Measurements from ENCODE around the gene RIT2.
A peak's percentile ranks its signal among the peaks of the same experiment; 100 is the strongest.

The RIT2 gene

DNA sequence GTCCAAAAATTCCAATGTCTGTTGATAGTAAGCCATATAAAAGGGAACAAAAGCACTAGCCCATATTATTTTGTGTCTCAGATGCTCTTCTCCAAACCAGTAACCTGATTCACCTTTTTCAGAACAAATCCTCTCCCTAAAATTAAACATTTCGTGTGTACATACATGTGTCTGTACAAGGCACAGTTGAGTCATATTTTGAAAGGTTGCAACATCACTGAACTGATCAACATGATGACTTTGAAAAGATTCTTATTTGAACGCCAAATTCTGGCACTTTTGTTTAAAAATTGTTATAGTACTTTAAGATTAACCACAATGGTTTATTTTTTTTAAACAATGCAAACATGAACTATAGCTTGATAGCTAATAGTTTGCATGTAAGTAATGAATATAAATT, 102.5 kb downstream of the RIT2 start:
- DNase-seq (ENCODE audit: low spot score) (no peak), FAIRE-seq (no peak)

DNA sequence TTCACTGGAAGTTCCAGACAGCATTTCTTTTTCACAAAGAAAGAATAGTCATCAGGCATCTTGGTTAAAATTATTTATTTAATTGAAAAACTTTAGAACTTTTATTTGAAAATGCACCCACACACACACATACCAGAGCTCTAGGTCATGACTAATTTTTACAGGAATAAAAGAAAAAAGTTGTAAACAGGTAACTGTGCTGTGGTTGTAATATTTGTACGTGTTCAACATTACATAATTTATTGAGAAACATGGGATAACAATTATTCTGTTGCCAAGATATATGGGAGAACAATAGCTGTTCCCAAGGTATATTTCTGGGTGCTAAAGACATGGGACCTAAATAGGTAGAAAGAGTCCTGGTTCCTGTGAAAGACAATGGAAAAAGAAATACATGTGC, 104.9 kb downstream of the RIT2 start:
- DNase-seq (ENCODE audit: low spot score) = no peak
- no peak for FAIRE-seq

DNA sequence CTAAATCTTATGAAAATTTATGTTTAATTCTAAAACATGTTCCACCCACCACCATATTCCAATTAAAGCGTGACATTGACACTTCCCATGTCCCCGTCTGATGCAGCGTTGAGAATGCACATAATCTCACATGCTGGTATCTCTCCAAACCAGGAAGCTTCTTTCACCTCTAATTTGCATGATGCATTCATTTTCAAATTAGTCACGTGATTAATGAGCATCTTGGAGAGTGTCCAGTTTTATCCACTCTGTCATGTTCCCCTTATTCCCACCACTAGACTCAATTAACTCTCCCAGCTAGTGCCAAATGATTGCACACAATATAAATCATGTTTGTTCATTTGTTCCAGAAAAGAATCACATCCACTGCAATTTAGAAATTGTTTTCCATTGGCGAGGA, 105.8 kb downstream of the RIT2 start:
- no peak for DNase-seq (ENCODE audit: low spot score)
- FAIRE-seq = no peak

DNA sequence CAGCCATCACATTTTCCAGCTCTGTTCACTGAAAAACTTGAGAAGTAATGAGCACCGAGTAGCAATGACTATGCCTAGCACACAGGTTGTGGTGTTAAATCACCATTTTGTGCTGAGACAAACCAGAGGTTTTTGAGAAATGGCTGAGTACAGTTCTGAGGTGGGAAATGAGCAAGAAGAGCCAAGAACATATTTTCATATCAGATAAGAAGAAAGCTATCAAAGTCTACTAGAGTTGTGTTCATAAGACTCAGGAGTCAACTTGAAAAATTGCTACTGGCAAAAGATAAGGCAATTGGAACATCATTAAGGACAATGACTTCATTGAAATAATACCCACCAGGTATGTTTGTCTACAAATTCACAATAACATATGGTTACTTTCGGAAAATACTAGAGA, 108.1 kb downstream of the RIT2 start:
- no peak for FAIRE-seq
- no peak for DNase-seq (ENCODE audit: low spot score)

DNA sequence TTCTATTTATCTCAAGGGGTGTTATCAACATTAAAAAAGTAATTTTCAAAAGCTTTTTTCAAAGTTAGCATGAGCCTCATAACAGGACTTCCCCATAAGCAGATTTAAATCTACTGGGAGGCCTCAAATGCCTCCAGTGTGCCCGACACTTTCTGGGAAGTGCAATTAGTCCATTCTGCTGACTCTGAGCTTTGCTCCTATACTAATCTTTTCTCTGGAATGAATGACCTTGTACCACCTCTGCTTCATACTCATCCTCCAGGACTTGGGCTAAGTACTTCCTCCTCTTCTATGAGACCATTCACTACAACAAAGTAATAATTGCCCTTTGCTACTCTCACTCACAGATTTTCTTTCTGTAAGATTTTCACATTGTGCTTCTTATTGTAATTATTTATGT, 111.1 kb downstream of the RIT2 start:
- FAIRE-seq (no peak), DNase-seq (ENCODE audit: low spot score) (no peak)

DNA sequence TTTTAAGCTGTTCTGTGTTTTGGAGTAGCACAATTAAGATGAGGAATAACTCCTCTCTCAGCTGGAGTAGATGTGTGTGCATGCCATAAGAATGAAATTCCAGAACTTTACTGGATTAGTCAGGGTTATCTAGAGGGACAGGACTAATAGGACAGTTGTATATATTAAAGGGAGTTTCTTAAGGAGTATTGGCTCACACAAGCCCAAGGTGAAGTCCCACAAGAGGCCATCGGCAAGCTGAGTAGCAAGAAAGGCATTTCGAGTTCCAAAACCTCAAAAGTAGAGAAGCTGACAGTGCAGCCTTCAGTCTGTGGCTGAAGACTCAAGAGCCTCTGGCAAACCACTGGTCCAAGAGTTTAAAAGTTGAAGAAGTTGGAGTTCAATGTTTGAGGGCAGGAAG, 113.7 kb downstream of the RIT2 start:
- no peak for FAIRE-seq

DNA sequence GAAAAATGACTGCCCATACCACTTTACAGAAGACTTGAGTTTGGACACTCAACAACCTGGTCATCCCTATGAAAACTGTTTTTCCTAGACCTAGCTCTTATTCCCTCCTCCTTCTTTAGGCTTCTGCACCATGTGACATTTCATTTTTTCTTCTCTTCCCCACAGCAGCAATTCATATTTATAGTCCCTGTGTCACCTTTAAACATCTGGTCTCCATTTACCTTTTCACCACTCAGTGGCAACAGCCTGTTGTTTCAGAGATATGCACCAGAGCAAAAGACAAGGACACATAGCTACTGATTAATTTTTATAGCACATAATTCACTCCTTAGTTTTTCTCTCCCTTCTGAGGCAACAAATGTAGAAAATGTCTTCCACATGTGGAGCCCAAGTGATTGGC, 118.7 kb downstream of the RIT2 start:
- FAIRE-seq = no peak
- no peak for DNase-seq (ENCODE audit: low spot score)

More for the DNA sequence above, 113.7 kb downstream of the RIT2 start:
- DNase-seq (ENCODE audit: low spot score) = no peak

DNA sequence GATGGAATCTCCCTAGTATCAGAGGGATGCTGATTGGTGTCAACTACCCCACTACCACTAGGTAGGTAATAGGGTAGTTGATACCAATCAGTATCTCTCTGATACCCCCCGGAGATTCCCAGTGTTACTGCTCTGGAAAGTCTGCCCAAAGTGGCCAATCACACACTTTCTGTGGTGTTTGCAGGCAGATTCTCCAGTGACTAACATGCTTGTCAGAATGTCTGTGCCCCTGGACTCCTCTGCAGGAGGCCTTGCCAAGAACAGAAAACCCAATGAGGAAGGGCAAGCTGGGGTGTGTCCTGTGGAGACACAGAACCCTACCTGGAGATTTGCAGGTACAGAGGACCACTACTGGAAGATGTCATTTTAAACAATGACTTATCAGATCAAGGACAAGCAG, 135.1 kb downstream of the RIT2 start:
- FAIRE-seq (no peak), DNase-seq (ENCODE audit: low spot score) (no peak)

DNA sequence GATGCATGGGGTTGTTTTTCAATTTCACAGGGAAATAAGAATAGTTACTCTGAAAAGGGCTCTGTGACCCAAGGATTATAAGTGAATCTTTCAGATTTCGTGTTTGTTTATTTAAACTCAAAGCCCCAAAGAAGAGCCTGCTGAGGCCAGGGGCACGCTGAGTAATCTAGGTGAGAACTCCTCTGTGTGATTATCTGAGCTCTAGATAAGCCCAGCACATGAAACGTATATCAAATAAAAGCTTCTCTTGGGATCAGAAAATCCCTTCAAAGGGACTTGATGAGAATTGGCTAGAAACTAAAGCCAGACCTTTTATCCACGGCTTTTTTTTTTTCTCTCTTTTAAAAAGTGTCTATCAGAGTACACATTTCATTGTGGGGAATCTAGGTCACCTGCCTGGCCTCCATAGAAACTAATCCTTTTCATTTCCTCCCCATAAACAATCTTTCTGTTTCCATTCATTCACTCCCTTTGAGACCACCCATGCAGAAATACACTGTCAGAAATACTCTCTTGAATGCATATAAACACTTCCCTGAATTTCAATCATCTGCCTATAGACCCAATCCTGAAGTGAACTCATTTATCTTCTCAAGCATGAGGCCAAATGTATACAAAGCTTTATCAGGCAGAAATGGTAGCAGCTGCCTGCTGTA, 137.4 kb downstream of the RIT2 start:
- DNase-seq (ENCODE audit: low spot score) = no peak
- no peak for FAIRE-seq

DNA sequence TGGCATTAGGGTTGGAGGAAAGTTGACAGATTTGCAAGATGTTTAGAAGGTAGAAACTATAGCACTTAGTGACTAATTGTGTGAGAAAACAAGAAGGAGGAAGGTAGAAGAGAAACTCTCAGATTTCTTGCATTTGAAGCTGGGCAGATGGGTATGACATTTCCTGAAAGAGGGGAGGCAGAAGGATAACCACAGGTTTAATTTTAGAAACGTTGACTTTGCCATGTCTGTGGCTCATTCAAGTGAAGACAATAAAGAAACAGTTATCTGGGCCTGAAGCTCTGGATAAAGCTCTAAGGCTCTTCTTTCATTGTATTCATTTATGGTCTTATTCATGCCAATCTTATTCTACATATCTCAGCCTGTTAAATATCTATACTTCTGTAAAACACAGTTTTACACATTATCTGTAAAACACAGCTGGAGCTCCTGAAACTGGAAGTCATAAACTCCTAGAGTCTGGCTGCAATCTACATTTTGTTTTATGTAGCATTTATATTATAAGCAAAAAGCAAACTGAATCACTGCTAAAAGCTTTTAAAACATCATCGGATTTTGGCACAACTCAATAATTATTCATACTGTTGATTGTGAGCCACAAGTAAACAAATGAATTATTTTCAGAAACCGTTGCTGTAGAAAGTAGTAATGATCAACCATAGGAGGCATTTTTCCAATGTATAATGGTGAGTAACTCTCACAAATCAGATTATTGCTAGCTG, 138.5 kb downstream of the RIT2 start:
- DNase-seq (ENCODE audit: low spot score) = no peak
- FAIRE-seq = no peak

DNA sequence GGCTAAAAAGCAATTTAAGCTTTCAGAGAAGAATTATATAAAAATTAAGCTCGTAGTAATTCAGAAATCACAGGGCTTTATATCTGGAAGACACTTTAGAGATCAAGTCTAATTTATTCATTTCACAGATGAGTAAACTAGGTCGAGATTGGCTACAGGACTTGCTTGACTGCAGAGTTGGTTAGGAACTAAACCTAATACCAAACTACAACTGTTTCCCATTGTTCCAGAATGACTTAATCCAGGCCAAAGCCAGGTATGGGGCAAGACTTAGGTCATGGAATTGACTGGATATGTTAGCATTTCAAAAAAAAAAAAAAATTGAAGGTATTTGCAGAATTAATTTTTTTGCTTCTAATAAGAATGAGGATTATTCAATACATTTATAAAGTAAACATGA, 146.1 kb downstream of the RIT2 start:
- no peak for FAIRE-seq
- DNase-seq (ENCODE audit: low spot score) = no peak

DNA sequence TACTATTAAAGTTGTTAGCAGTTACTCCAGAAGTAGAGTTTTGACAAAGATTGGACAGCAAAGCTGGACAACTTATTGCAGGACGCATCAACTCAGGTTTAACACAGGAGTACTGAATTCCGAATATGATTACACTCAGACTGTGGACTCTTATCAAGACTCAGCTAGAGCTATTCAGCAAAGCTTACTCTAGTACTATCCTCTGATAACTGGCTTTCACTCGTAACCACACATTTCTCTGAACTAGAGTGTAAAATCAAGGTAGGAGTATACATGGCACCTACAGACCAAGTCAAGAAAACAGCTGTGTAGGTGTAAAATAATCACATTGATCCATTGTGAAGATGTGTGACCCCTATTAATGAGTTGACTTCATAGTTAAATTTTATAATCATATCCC, 154.2 kb downstream of the RIT2 start:
- no peak for FAIRE-seq
- no peak for DNase-seq (ENCODE audit: low spot score)

DNA sequence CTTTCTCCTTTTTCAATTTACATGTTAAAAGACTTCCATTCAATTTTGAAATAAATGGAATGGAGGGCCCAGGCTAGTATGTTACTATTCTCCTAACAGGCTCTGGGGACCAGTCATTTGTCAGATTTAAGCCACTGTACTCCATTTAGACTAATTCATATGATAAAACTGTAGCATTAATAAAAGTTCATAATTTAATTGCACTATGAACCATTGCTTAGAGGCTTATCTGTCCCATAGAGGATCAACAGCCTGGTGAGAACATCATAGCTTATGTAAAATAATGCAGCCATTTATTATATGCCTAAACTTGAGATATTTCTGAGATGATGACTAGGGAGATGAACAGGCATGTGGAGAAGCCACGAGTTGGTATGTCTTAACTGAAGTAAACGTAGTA, 156.0 kb downstream of the RIT2 start:
- FAIRE-seq (no peak), DNase-seq (ENCODE audit: low spot score) (no peak)

DNA sequence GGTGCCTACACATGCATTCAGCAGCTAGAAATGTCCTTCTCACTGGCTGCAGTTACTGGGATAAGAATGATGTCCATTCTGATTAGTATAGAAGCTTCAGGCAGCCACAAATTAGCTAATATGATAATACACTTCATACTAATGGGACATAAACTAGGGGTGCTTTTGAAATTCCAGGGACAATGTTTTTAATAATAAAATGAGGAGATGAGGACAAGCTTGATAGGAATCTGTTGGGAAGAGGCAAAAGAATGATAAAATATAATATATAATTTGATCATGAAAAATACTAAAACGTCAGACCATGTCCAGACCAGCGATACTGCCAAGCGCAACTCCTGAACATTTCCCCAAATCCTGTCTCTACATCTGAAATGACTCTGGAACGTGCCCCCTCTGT, 157.1 kb downstream of the RIT2 start:
- DNase-seq (ENCODE audit: low spot score) (no peak), FAIRE-seq (no peak)

DNA sequence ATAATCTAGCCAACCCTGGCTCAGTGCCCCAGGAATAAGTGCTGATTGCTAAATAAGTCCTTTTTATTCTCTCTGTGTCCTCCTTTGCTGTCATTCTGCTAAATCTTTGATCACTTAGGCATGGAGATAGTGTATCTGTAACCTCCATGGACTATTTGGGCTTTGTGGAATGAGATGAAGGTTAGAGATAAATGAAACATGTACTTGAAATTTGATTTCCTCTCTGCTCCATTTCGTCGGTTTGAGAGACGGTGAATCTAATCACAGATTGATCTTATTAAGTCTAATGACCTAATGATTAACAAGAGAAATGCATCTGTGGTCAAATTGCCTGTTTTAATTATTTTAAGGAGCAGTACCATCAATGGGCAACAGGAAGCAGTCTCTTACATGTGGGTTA, 159.2 kb downstream of the RIT2 start:
- FAIRE-seq (no peak), DNase-seq (ENCODE audit: low spot score) (no peak)

DNA sequence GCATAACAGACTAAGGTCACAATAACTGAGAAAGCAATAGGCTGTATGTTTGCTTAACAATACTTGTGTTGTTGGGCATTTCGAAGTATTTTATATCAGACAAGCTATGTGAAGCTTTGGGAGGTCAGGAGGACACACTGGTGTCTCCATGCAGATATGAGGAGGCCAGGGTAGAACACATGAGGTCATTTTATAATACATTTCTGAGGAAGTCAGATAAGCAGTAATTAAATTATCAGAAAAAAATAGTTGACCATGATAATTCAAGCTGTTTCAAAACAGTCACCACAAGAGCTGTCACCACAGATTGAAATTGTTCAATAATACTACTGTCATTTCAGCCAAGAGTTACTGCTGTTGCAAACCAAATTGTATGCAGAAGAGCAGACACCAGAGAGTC, 160.6 kb downstream of the RIT2 start:
- DNase-seq (ENCODE audit: low spot score) (no peak), FAIRE-seq (no peak)

DNA sequence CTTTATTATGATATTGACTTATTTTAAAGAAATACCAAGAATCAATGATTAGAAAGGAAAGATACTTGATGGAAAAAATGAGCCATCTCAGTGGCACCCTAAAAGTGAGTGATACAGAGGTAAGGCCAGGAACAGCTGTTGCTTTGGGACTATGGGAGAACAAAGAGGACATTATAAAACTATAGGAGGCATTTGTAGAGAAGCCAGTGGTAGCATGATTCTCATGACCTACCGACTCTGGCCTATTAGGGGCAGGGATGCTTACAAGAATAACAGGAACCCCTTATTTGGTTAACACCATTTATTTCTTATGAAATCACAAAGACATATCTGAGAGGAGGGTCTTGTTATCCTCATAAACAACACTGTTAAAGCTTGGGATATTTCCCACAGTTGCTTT, 162.2 kb downstream of the RIT2 start:
- no peak for DNase-seq (ENCODE audit: low spot score)
- no peak for FAIRE-seq

DNA sequence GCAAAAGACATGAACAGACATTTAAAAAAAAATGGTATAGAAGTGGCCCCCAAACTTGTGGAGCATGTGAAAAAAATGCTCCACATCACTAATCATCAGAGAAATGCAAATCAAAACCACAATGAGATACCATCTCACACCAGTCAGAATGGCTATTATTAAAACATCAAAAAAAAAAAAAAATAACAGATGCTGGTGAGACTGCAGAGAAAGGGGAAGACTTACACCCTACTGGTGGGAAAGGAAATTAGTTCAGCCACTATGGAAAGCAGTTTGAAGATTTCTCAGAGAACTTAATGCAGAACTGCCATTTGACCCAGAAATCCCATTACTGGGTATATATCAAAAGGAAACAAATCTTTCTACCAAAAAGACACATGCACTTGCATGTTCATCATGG, 164.8 kb downstream of the RIT2 start:
- DNase-seq (ENCODE audit: low spot score) = no peak
- FAIRE-seq = no peak

DNA sequence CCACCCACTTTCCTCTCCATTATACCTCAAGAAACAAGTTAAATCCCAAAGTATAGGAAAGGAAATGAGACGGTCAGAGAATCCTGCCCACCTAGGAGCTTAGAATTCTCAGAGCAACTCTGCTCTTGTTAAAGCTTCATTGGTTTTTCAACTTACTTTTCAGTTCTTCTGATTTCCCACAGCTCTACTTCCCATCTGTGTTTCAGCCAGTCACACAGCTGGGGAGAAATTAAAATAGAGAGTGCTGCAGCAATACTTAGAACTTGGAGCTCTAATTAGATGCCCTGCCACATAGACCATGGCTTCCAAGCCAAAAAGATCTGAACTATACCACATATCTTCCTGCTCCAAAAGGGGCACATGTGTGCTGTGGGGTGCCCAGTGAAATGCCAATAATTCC, 166.7 kb downstream of the RIT2 start:
- FAIRE-seq (no peak), DNase-seq (ENCODE audit: low spot score) (no peak)

DNA sequence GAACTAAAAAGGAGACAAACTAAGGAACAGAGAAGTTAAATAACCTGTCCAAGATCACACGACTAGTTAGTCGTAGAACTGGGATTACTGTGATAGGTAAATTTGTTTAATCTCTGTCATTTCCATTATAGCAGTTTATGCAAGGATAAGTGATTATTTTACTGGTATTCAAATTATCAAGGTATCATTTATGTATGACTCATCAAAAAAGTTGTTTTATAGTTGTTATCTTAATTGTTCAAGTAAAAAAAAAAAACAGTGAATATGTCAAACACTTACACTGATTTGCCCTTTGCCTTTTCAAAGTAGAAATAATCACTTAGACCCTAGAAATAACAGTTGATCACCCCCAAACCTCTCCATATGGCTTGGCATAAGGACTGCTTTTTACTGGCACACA, 173.6 kb downstream of the RIT2 start:
- FAIRE-seq (no peak), DNase-seq (ENCODE audit: low spot score) (no peak)

DNA sequence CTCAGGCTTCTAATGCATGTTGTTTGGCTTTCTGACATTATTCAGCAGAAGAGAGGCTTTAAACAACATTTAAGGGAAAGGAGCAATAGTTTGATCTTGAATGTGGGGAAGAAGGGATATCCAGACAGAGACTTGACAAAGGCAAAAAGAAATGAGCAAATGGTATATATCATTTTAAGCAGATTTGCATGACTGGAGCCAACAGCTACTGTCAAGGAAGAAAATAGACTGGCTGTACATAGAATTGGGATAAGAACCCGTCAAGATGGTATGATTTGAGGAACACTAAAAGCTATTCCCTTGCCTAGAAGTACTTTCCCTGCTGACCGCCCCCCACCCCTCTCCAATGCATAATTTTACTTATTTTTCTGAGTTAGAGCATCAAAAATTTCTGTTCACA, 174.5 kb downstream of the RIT2 start:
- DNase-seq (ENCODE audit: low spot score) = no peak
- FAIRE-seq = no peak

DNA sequence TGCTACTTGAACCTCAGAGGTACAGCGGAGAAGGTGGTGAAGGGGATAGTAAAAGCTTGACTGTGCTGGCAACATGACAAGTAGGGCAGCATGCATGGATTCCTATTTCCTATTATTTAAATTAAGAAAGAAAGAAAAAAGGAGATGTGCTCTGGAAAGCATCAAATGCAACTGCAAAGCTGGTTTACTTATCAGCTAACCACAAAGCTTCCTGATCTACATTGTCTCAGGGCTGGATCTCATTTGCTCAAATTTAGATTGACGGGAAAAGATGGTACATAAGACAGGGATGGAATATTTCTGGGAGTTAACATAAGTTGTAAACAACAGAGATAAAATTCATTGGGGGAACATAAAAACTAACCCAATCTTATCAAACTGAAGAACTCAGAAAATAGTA, 178.0 kb downstream of the RIT2 start:
- DNase-seq (ENCODE audit: low spot score) = no peak
- FAIRE-seq = no peak

DNA sequence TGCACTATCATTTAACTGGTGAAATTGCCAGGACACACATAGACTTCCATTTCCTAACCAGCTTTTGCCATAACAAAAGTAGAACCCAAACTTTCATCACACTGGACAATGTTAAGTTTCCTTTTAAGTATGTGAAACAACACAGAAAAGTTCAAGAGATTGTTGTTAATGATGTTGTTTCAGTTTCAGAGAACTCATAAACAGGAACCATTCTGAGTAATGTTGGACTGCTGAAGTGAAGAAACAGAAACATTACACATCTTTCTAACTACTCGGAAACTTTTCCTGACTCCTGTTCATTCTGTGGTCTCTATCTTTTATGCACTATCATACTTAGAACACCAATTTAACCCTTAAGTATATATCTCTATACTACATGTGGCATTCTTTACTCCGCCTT, 179.2 kb downstream of the RIT2 start:
- FAIRE-seq = no peak
- no peak for DNase-seq (ENCODE audit: low spot score)

DNA sequence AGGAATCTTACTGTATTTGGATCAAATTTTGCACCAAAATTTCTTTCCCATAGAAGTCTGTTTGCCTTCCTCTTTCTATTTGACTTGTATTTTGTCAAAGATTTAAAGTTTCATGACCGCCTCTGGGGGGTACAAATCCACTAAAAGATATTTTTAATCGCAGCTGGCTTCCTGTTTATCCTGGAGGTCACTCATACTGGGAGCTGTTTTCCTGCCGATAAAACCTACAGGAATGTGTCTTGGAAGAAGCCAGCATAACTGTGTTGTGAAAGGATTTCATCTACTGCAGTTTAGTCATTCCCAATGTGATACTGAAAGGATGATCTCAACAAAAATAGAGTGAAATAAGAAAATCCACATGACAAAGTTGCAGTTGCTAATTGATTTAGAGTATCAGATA, 184.0 kb downstream of the RIT2 start:
- FAIRE-seq = no peak
- peak; percentile 2 for DNase-seq (ENCODE audit: low spot score)

All from urothelium cell line (cell line).